ENCODE measurements around the gene COL21A1. TPM values are rescaled to one million over a fixed set of nuclear protein-coding genes. Genes with fewer than 3 reads are reported as not detected.

COL21A1 gene
- total RNA-seq, 4 donors from 2014 or later = 8.3 to 22.2 (median 9.0) TPM

- intact Hi-C loops (cut with DNase I) = no loop called here
- no peak for DNase-seq (ENCODE audit: extremely low spot score)
- Histone ChIP-seq H3K27me3 (no peaks in the 10 kb centered on the region), H3K36me3 (peaks cover 0 to 13% (median 2%) of the 10 kb centered on the region in 4 donors), H3K9me3 (peaks cover 0 to 3% (median 0%) of the 10 kb centered on the region in 4 donors), H3K4me3 (no peak overlapping the region), H3K4me1 (no peaks in the 10 kb centered on the region), H3K27ac (replicated peaks in 1 of 4) (no peak overlapping the region)
- no peak for TF ChIP-seq POLR2AphosphoS5 (IDR thresholded peaks at IDR 0.05)
- TF ChIP-seq POLR2A (IDR thresholded peaks at IDR 0.05; ENCODE audit: low read depth) = no peak
- no peak for TF ChIP-seq EP300 (IDR thresholded peaks at IDR 0.05)
- no peak for TF ChIP-seq CTCF (IDR thresholded peaks at IDR 0.05)
These were observed 138.2 kb downstream of the COL21A1 start for GRCh38 chr6:56109149-56109548.

GRCh38 chr6:56106231-56106630 is 141.1 kb downstream of the COL21A1 start:
- no peaks in the 10 kb centered on the region for H3K27me3 ChIP-seq
- H3K9me3 ChIP-seq = peaks cover 0 to 3% (median 0%) of the 10 kb centered on the region in 4 donors
- TF ChIP-seq POLR2A (IDR thresholded peaks at IDR 0.05; ENCODE audit: low read depth) = no peak
- no peak for TF ChIP-seq EP300 (IDR thresholded peaks at IDR 0.05)
- no peak for TF ChIP-seq POLR2AphosphoS5 (IDR thresholded peaks at IDR 0.05)
- TF ChIP-seq CTCF (IDR thresholded peaks at IDR 0.05) = no peak
- no peaks in the 10 kb centered on the region for H3K4me1 ChIP-seq
- no peak overlapping the region for H3K4me3 ChIP-seq
- H3K27ac ChIP-seq (replicated peaks in 1 of 4) = no peak overlapping the region
- no peaks in the 10 kb centered on the region for H3K36me3 ChIP-seq
- WGBS = 90% methylated on average over 1 of the region's 1 CpG
- no peak for DNase-seq (ENCODE audit: extremely low spot score)
- intact Hi-C loops (cut with DNase I) = no loop called here

GRCh38 chr6:56104591-56104990 is 142.8 kb downstream of the COL21A1 start:
- peaks cover 0 to 10% (median 0%) of the 10 kb centered on the region in 4 donors for H3K36me3 ChIP-seq
- H3K27me3 ChIP-seq = no peaks in the 10 kb centered on the region
- 75% methylated on average over 2 of the region's 2 CpGs for WGBS
- intact Hi-C loops (cut with DNase I) = no loop called here
- no peaks in the 10 kb centered on the region for H3K9me3 ChIP-seq
- no peak overlapping the region for H3K4me3 ChIP-seq
- no peak for DNase-seq (ENCODE audit: extremely low spot score)
- no peaks in the 10 kb centered on the region for H3K4me1 ChIP-seq
- no peak for TF ChIP-seq POLR2A (IDR thresholded peaks at IDR 0.05; ENCODE audit: low read depth)
- no peak for TF ChIP-seq CTCF (IDR thresholded peaks at IDR 0.05)
- TF ChIP-seq EP300 (IDR thresholded peaks at IDR 0.05) = no peak
- TF ChIP-seq POLR2AphosphoS5 (IDR thresholded peaks at IDR 0.05) = no peak
- H3K27ac ChIP-seq (replicated peaks in 1 of 4) = no peak overlapping the region

GRCh38 chr6:56102216-56102615 is 145.2 kb downstream of the COL21A1 start:
- peaks cover 0 to 10% (median 0%) of the 10 kb centered on the region in 4 donors for H3K36me3 ChIP-seq
- no peaks in the 10 kb centered on the region for H3K27me3 ChIP-seq
- TF ChIP-seq CTCF (IDR thresholded peaks at IDR 0.05) = no peak
- TF ChIP-seq POLR2AphosphoS5 (IDR thresholded peaks at IDR 0.05) = no peak
- no peak for TF ChIP-seq EP300 (IDR thresholded peaks at IDR 0.05)
- no peak for TF ChIP-seq POLR2A (IDR thresholded peaks at IDR 0.05; ENCODE audit: low read depth)
- DNase-seq (ENCODE audit: extremely low spot score) = no peak
- H3K4me1 ChIP-seq = no peaks in the 10 kb centered on the region
- H3K9me3 ChIP-seq = no peaks in the 10 kb centered on the region
- H3K4me3 ChIP-seq = no peak overlapping the region
- WGBS = 93% methylated on average over 1 of the region's 1 CpG
- no peak overlapping the region for H3K27ac ChIP-seq (replicated peaks in 1 of 4)
- intact Hi-C loops (cut with DNase I) = no loop called here

- no peaks in the 10 kb centered on the region for H3K4me1 ChIP-seq
- H3K27me3 ChIP-seq = no peaks in the 10 kb centered on the region
- 73% methylated on average over 4 of the region's 4 CpGs for WGBS
- no peak for TF ChIP-seq CTCF (IDR thresholded peaks at IDR 0.05)
- TF ChIP-seq POLR2A (IDR thresholded peaks at IDR 0.05; ENCODE audit: low read depth) = no peak
- no peak for TF ChIP-seq EP300 (IDR thresholded peaks at IDR 0.05)
- no peak for TF ChIP-seq POLR2AphosphoS5 (IDR thresholded peaks at IDR 0.05)
- intact Hi-C loops (cut with DNase I) = no loop called here
- no peaks in the 10 kb centered on the region for H3K9me3 ChIP-seq
- H3K4me3 ChIP-seq = no peak overlapping the region
- H3K36me3 ChIP-seq = peaks cover 0 to 10% (median 0%) of the 10 kb centered on the region in 4 donors
- no peak overlapping the region for H3K27ac ChIP-seq (replicated peaks in 1 of 4)
- no peak for DNase-seq (ENCODE audit: extremely low spot score)
These were observed 146.2 kb downstream of the COL21A1 start for GRCh38 chr6:56101141-56101553.

Measured in esophagus muscularis mucosa (tissue), 4 donors.